ENCODE data around the gene PDE4D. TPM values are rescaled to one million over a fixed set of nuclear protein-coding genes. Genes with fewer than 3 reads are reported as not detected.

Gene PDE4D
- total and polyA plus RNA-seq, 3 experiments from 2014 or later = 5.6 to 18.3 (median 17.7) TPM

- Mint-ChIP-seq H3K9me3 (peaks cover 0 to 9% (median 0%) of the 10 kb centered on the region in 5 donors), H3K27ac (no peak overlapping the region), H3K4me1 (no peaks in the 10 kb centered on the region), H3K4me3 (no peak overlapping the region), H3K36me3 (no peaks in the 10 kb centered on the region), H3K27me3 (peaks cover 3 to 5% of the 10 kb centered on the region in 2 donors)
- Histone ChIP-seq H3K36me3 (ENCODE audit: insufficient read depth, low read length) (no peaks in the 10 kb centered on the region), H3K27me3 (ENCODE audit: insufficient read depth, low read length, poor library complexity, severe bottlenecking) (no peaks in the 10 kb centered on the region), H3K4me1 (ENCODE audit: insufficient read depth, low read length) (no peaks in the 10 kb centered on the region), H3K4me3 (ENCODE audit: low read length) (no peak overlapping the region), H3K9me3 (ENCODE audit: low read length) (no peaks in the 10 kb centered on the region), H3K27ac (ENCODE audit: low read depth, low read length) (no peak overlapping the region)
- ChIA-PET POLR2A (no interaction called here), CTCF (no interaction called here)
- DNase-seq = no peak
These were observed 56.5 kb downstream of the PDE4D start for GRCh38 chr5:59837071-59837470.

- no peaks in the 10 kb centered on the region for H3K9me3 ChIP-seq (ENCODE audit: low read length)
- no peaks in the 10 kb centered on the region for H3K36me3 Mint-ChIP-seq
- H3K4me3 ChIP-seq (ENCODE audit: low read length) = no peak overlapping the region
- H3K27ac Mint-ChIP-seq = no peak overlapping the region
- no peaks in the 10 kb centered on the region for H3K27me3 ChIP-seq (ENCODE audit: insufficient read depth, low read length, poor library complexity, severe bottlenecking)
- H3K36me3 ChIP-seq (ENCODE audit: insufficient read depth, low read length) = no peaks in the 10 kb centered on the region
- H3K4me3 Mint-ChIP-seq = no peak overlapping the region
- peaks cover 0 to 9% (median 0%) of the 10 kb centered on the region in 5 donors for H3K9me3 Mint-ChIP-seq
- DNase-seq = no peak
- H3K27me3 Mint-ChIP-seq = peaks cover 0 to 3% of the 10 kb centered on the region in 2 donors
- ChIA-PET CTCF (no interaction called here), POLR2A (no interaction called here)
- no peaks in the 10 kb centered on the region for H3K4me1 Mint-ChIP-seq
- no peaks in the 10 kb centered on the region for H3K4me1 ChIP-seq (ENCODE audit: insufficient read depth, low read length)
- H3K27ac ChIP-seq (ENCODE audit: low read depth, low read length) = no peak overlapping the region
These were observed 57.7 kb downstream of the PDE4D start for GRCh38 chr5:59835800-59836199.

- H3K27ac Mint-ChIP-seq = no peak overlapping the region
- no peak for DNase-seq
- no peak overlapping the region for H3K4me3 ChIP-seq (ENCODE audit: low read length)
- H3K36me3 ChIP-seq (ENCODE audit: insufficient read depth, low read length) = no peaks in the 10 kb centered on the region
- no peaks in the 10 kb centered on the region for H3K36me3 Mint-ChIP-seq
- H3K4me1 ChIP-seq (ENCODE audit: insufficient read depth, low read length) = no peaks in the 10 kb centered on the region
- no peak overlapping the region for H3K4me3 Mint-ChIP-seq
- no peaks in the 10 kb centered on the region for H3K27me3 ChIP-seq (ENCODE audit: insufficient read depth, low read length, poor library complexity, severe bottlenecking)
- H3K27ac ChIP-seq (ENCODE audit: low read depth, low read length) = no peak overlapping the region
- H3K9me3 ChIP-seq (ENCODE audit: low read length) = no peaks in the 10 kb centered on the region
- POLR2A ChIA-PET = no interaction called here
- peaks cover 0 to 8% (median 0%) of the 10 kb centered on the region in 5 donors for H3K9me3 Mint-ChIP-seq
- CTCF ChIA-PET = no interaction called here
- H3K27me3 Mint-ChIP-seq = peaks cover 0 to 3% of the 10 kb centered on the region in 2 donors
- no peaks in the 10 kb centered on the region for H3K4me1 Mint-ChIP-seq
These were observed 60.1 kb downstream of the PDE4D start for GRCh38 chr5:59833448-59833847.

- no peaks in the 10 kb centered on the region for H3K4me1 ChIP-seq (ENCODE audit: insufficient read depth, low read length)
- H3K4me1 Mint-ChIP-seq = no peaks in the 10 kb centered on the region
- no peak overlapping the region for H3K27ac Mint-ChIP-seq
- H3K4me3 ChIP-seq (ENCODE audit: low read length) = no peak overlapping the region
- H3K27me3 ChIP-seq (ENCODE audit: insufficient read depth, low read length, poor library complexity, severe bottlenecking) = no peaks in the 10 kb centered on the region
- peaks cover 0 to 8% (median 0%) of the 10 kb centered on the region in 5 donors for H3K9me3 Mint-ChIP-seq
- ChIA-PET POLR2A (no interaction called here), CTCF (no interaction called here)
- H3K9me3 ChIP-seq (ENCODE audit: low read length) = no peaks in the 10 kb centered on the region
- H3K36me3 ChIP-seq (ENCODE audit: insufficient read depth, low read length) = no peaks in the 10 kb centered on the region
- no peak overlapping the region for H3K4me3 Mint-ChIP-seq
- H3K27ac ChIP-seq (ENCODE audit: low read depth, low read length) = no peak overlapping the region
- no peak for DNase-seq
- H3K36me3 Mint-ChIP-seq = no peaks in the 10 kb centered on the region
- peaks cover 0 to 3% of the 10 kb centered on the region in 2 donors for H3K27me3 Mint-ChIP-seq
These were observed 60.8 kb downstream of the PDE4D start for GRCh38 chr5:59832577-59833301.

- no peak for DNase-seq
- ChIA-PET CTCF (no interaction called here), POLR2A (no interaction called here)
- H3K27ac ChIP-seq (ENCODE audit: low read depth, low read length) = no peak overlapping the region
- Mint-ChIP-seq H3K4me1 (no peaks in the 10 kb centered on the region), H3K9me3 (peaks cover 0 to 6% (median 0%) of the 10 kb centered on the region in 5 donors), H3K4me3 (no peak overlapping the region), H3K36me3 (no peaks in the 10 kb centered on the region), H3K27ac (no peak overlapping the region), H3K27me3 (peaks cover 0 to 4% of the 10 kb centered on the region in 2 donors)
- H3K9me3 ChIP-seq (ENCODE audit: low read length) = no peaks in the 10 kb centered on the region
- H3K4me3 ChIP-seq (ENCODE audit: low read length) = no peak overlapping the region
- H3K27me3 ChIP-seq (ENCODE audit: insufficient read depth, low read length, poor library complexity, severe bottlenecking) = no peaks in the 10 kb centered on the region
- no peaks in the 10 kb centered on the region for H3K4me1 ChIP-seq (ENCODE audit: insufficient read depth, low read length)
- H3K36me3 ChIP-seq (ENCODE audit: insufficient read depth, low read length) = no peaks in the 10 kb centered on the region
These were observed 62.1 kb downstream of the PDE4D start for GRCh38 chr5:59831326-59832010.

- Mint-ChIP-seq H3K27me3 (peaks cover 0 to 4% of the 10 kb centered on the region in 2 donors), H3K4me3 (no peak overlapping the region), H3K4me1 (no peaks in the 10 kb centered on the region), H3K27ac (no peak overlapping the region), H3K9me3 (peaks cover 0 to 6% (median 0%) of the 10 kb centered on the region in 5 donors), H3K36me3 (no peaks in the 10 kb centered on the region)
- no peaks in the 10 kb centered on the region for H3K9me3 ChIP-seq (ENCODE audit: low read length)
- ChIA-PET CTCF (no interaction called here), POLR2A (no interaction called here)
- H3K4me1 ChIP-seq (ENCODE audit: insufficient read depth, low read length) = no peaks in the 10 kb centered on the region
- H3K4me3 ChIP-seq (ENCODE audit: low read length) = no peak overlapping the region
- no peak overlapping the region for H3K27ac ChIP-seq (ENCODE audit: low read depth, low read length)
- H3K36me3 ChIP-seq (ENCODE audit: insufficient read depth, low read length) = no peaks in the 10 kb centered on the region
- no peaks in the 10 kb centered on the region for H3K27me3 ChIP-seq (ENCODE audit: insufficient read depth, low read length, poor library complexity, severe bottlenecking)
- no peak for DNase-seq
These were observed 62.9 kb downstream of the PDE4D start for GRCh38 chr5:59830536-59831200.

GRCh38 chr5:59829922-59830321, 63.6 kb downstream of the PDE4D start:
- Histone ChIP-seq H3K4me3 (ENCODE audit: low read length) (no peak overlapping the region), H3K27ac (ENCODE audit: low read depth, low read length) (no peak overlapping the region), H3K27me3 (ENCODE audit: insufficient read depth, low read length, poor library complexity, severe bottlenecking) (no peaks in the 10 kb centered on the region), H3K4me1 (ENCODE audit: insufficient read depth, low read length) (no peaks in the 10 kb centered on the region), H3K9me3 (ENCODE audit: low read length) (no peaks in the 10 kb centered on the region), H3K36me3 (ENCODE audit: insufficient read depth, low read length) (no peaks in the 10 kb centered on the region)
- peaks cover 0 to 6% (median 0%) of the 10 kb centered on the region in 5 donors for H3K9me3 Mint-ChIP-seq
- H3K4me1 Mint-ChIP-seq = no peaks in the 10 kb centered on the region
- ChIA-PET POLR2A (no interaction called here), CTCF (interaction anchor here (0.7 kb wide), 1 partner anchor 20 kb away, joined by 3 read pairs; no protein-coding TSS in a partner anchor)
- H3K27me3 Mint-ChIP-seq = peaks cover under 1 to 4% of the 10 kb centered on the region in 2 donors
- no peaks in the 10 kb centered on the region for H3K36me3 Mint-ChIP-seq
- DNase-seq = no peak
- H3K4me3 Mint-ChIP-seq = no peak overlapping the region
- H3K27ac Mint-ChIP-seq = no peak overlapping the region

- H3K4me1 Mint-ChIP-seq = no peaks in the 10 kb centered on the region
- no peak for DNase-seq
- H3K4me3 ChIP-seq (ENCODE audit: low read length) = no peak overlapping the region
- no peak overlapping the region for H3K27ac Mint-ChIP-seq
- H3K27ac ChIP-seq (ENCODE audit: low read depth, low read length) = no peak overlapping the region
- H3K9me3 ChIP-seq (ENCODE audit: low read length) = no peaks in the 10 kb centered on the region
- ChIA-PET CTCF (interaction anchor here (0.7 kb wide), 1 partner anchor 19 kb away, joined by 3 read pairs; no protein-coding TSS in a partner anchor), POLR2A (no interaction called here)
- no peaks in the 10 kb centered on the region for H3K27me3 ChIP-seq (ENCODE audit: insufficient read depth, low read length, poor library complexity, severe bottlenecking)
- no peak overlapping the region for H3K4me3 Mint-ChIP-seq
- peaks cover 0 to 6% (median 0%) of the 10 kb centered on the region in 5 donors for H3K9me3 Mint-ChIP-seq
- H3K4me1 ChIP-seq (ENCODE audit: insufficient read depth, low read length) = no peaks in the 10 kb centered on the region
- no peaks in the 10 kb centered on the region for H3K36me3 Mint-ChIP-seq
- H3K36me3 ChIP-seq (ENCODE audit: insufficient read depth, low read length) = no peaks in the 10 kb centered on the region
- peaks cover 3 to 4% of the 10 kb centered on the region in 2 donors for H3K27me3 Mint-ChIP-seq
These were observed 64.1 kb downstream of the PDE4D start for GRCh38 chr5:59829386-59829785.
